Smooth muscle cell of the brain vasculature (primary cell): ENCODE data around the gene FERMT3.

ENCODE experiments used
- DNase-seq: peaks from one replicate; pipeline ENCODE4 v3.0.0-alpha.2; 2012; ENCODE audit warnings: low read depth, low spot score

FERMT3 gene

GRCh38 chr11:64219755-64220154, 13.2 kb downstream of the FERMT3 start:
- DNase-seq, result no peak

- no peak for DNase-seq
These were observed 13.8 kb downstream of the FERMT3 start for GRCh38 chr11:64220271-64220670.

GRCh38 chr11:64220798-64221197, 14.3 kb downstream of the FERMT3 start:
- DNase-seq, result no peak

- DNase-seq, result no peak
These were observed 16.1 kb downstream of the FERMT3 start for GRCh38 chr11:64222651-64223000.

GRCh38 chr11:64223001-64223651, 16.6 kb downstream of the FERMT3 start:
- DNase-seq, result no peak

GRCh38 chr11:64224151-64224890, 17.8 kb downstream of the FERMT3 start:
- no peak for DNase-seq

- no peak for DNase-seq
These were observed 18.5 kb downstream of the FERMT3 start for GRCh38 chr11:64224891-64225607.

- peak; percentile 46 for DNase-seq
These were observed 19.3 kb downstream of the FERMT3 start, which contains the start of the genes NUDT22 and TRPT1 for GRCh38 chr11:64225608-64226506. Gene NUDT22 (plus strand): TSS chr11:64226274. CDS start chr11:64226653, 379 bp downstream. Gene TRPT1 (minus strand): TSS chr11:64226186. CDS start chr11:64225860, 326 bp downstream.

GRCh38 chr11:64226507-64227051, 20.1 kb downstream of the FERMT3 start:
- no peak for DNase-seq

- no peak for DNase-seq
These were observed 21.0 kb downstream of the FERMT3 start for GRCh38 chr11:64227405-64227956.

GRCh38 chr11:64229090-64229743, 22.7 kb downstream of the FERMT3 start:
- no peak for DNase-seq

- DNase-seq, result no peak
These were observed 23.2 kb downstream of the FERMT3 start for GRCh38 chr11:64229744-64230170.

GRCh38 chr11:64230171-64230984, 23.9 kb downstream of the FERMT3 start, which contains the start of gene DNAJC4:
Gene DNAJC4 (plus strand): TSS chr11:64230548. CDS start chr11:64230855, 307 bp downstream.
- DNase-seq, result peak; percentile 76

GRCh38 chr11:64230985-64231365, 24.5 kb downstream of the FERMT3 start:
- DNase-seq, result no peak

GRCh38 chr11:64231546-64231945, 25.0 kb downstream of the FERMT3 start:
- no peak for DNase-seq

- no peak for DNase-seq
These were observed 25.9 kb downstream of the FERMT3 start for GRCh38 chr11:64232182-64232966.

- DNase-seq, result no peak
These were observed 26.4 kb downstream of the FERMT3 start for GRCh38 chr11:64232967-64233315.

- DNase-seq, result no peak
These were observed 27.5 kb downstream of the FERMT3 start, which contains the start of gene VEGFB for GRCh38 chr11:64233913-64234586. Gene VEGFB (plus strand): TSS chr11:64234584. CDS start chr11:64234834, 250 bp downstream.
